ENCODE data around the gene RHBDF1. TPM values are rescaled to one million over a fixed set of nuclear protein-coding genes. Genes with fewer than 3 reads are reported as not detected.

RHBDF1 gene
- polyA plus RNA-seq, 2 of the 4 experiments (the other 2 are of a cell fraction), result 13.5 to 19.2 TPM

DNA sequence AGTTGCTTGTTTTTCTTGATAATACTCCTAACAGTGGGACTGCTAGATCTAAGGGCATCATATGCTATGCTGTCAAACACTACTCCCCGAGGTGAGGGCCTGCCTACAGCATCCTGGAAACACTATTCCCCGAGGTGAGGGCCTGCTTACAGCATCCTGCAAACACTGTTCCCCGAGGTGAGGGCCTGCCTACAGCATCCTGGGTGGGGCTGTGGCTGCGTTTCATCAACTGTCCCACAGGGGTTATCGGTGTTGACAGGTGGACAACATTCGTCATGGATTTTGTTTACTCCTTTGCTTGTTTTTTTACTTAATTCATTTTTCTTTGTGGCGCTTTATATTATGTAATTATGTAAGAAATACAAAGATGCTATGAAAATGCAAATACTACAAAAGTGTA is 43.6 kb upstream of the RHBDF1 start (continued):
- TF ChIP-seq USF2 (IDR thresholded peaks at IDR 0.05) (no peak), GATA3 (IDR thresholded peaks at IDR 0.05; ENCODE audit: borderline replicate concordance) (no peak), MYC (IDR thresholded peaks at IDR 0.05; ENCODE audit: borderline replicate concordance, low read length) (no peak), FOSL2 (IDR thresholded peaks at IDR 0.05) (no peak), FOSL2 (CRISPR knock-in tag; IDR thresholded peaks at IDR 0.05) (no peak), SMC3 (IDR thresholded peaks at IDR 0.05) (no peak), HEYL (CRISPR knock-in tag; IDR thresholded peaks at IDR 0.05) (no peak), MAFK (IDR thresholded peaks at IDR 0.05; ENCODE audit: partially characterized antibody) (no peak), EP300 (IDR thresholded peaks at IDR 0.05) (no peak), CBX8 (IDR thresholded peaks at IDR 0.05) (no peak)

GRCh38 chr16:114327-114726 is 41.9 kb upstream of the RHBDF1 start:
- ATAC-seq, result no peak
- TF ChIP-seq BCL3 (IDR thresholded peaks at IDR 0.05), result no peak
- no peak for TF ChIP-seq ATOH8 (CRISPR knock-in tag; IDR thresholded peaks at IDR 0.05; ENCODE audit: low read depth)
- no peak for TF ChIP-seq HMGXB4 (CRISPR knock-in tag; IDR thresholded peaks at IDR 0.05; ENCODE audit: borderline replicate concordance)
- no peak for TF ChIP-seq BHLHE40 (IDR thresholded peaks at IDR 0.05; ENCODE audit: low read depth, low read length)
- TF ChIP-seq EHF (CRISPR knock-in tag; IDR thresholded peaks at IDR 0.05), result no peak
- no peak for TF ChIP-seq POLR2AphosphoS2 (conservative IDR thresholded peaks at IDR 0.05; ENCODE audit: low read length)
- TF ChIP-seq POLR2A (IDR thresholded peaks at IDR 0.05; ENCODE audit: low read length), result no peak
- TF ChIP-seq ZSCAN20 (CRISPR knock-in tag; IDR thresholded peaks at IDR 0.05), result no peak
- TF ChIP-seq, protein P1, sequence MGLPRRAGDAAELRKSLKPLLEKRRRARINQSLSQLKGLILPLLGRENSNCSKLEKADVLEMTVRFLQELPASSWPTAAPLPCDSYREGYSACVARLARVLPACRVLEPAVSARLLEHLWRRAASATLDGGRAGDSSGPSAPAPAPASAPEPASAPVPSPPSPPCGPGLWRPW (IDR thresholded peaks at IDR 0.05), result no peak
- no peak for TF ChIP-seq GATA3 (IDR thresholded peaks at IDR 0.05; ENCODE audit: borderline replicate concordance)
- no peak for TF ChIP-seq EHMT2 (IDR thresholded peaks at IDR 0.05; ENCODE audit: low read depth)
- TF ChIP-seq CHD4 (IDR thresholded peaks at IDR 0.05; ENCODE audit: borderline replicate concordance), result no peak
- TF ChIP-seq ZFP36 (IDR thresholded peaks at IDR 0.05; ENCODE audit: borderline replicate concordance, partially characterized antibody), result no peak
- no peak for TF ChIP-seq MAX (IDR thresholded peaks at IDR 0.05)
- TF ChIP-seq JUNB (IDR thresholded peaks at IDR 0.05), result no peak
- TF ChIP-seq HEYL (CRISPR knock-in tag; IDR thresholded peaks at IDR 0.05), result no peak
- no peak for TF ChIP-seq RARB (CRISPR knock-in tag; IDR thresholded peaks at IDR 0.05)
- no peak for DNase-seq (ENCODE audit: low read depth in 1 of 2, low spot score in 1 of 2)
- Histone ChIP-seq H3K4me1 (peaks cover 32% of the 10 kb centered on the region), H3K4me2 (peak overlapping the region; percentile 59; the same call in 1 of the 3 replicates), H3K9me3 (no peaks in the 10 kb centered on the region), H3K4me3 (no peak overlapping the region), H3K27ac (peak overlapping the region; percentile 86 to 90)
- FAIRE-seq, result no peak
- 92% methylated on average over 2 of the region's 2 CpGs for WGBS (ENCODE audit: missing lambda C conversion rate)
- ChIA-PET POLR2A (no interaction called here), CTCF (no interaction called here)
